Measurements from ENCODE around the gene NIF3L1.

Gene NIF3L1

DNA sequence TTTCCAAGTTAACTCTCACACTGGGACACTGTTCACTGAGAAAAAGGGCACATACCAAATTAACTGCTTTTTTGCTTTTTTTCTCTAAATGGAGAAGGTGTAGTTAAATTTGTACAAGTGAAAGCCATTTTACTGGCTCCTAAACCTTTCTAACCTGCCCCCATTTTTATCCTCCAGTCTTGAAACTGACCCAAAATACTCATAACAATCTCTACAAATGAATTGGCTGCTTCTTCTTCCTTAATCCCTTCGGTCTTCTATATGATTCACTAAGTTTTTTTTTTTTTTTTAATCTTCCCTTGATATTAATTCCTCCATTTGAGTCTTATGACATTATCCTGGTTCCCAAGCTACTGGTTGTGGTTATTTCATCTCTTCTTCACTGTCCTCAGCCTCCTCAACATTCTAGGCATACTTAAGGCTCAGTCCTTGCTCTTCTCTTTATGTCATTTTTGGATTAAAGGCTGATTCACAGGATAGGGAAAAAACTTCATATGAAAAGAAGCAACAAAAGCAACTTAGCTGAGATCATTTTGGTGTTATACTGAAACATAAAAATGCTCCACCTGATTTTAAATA is 54.4 kb downstream of the NIF3L1 start:
- TF ChIP-seq, protein P1, sequence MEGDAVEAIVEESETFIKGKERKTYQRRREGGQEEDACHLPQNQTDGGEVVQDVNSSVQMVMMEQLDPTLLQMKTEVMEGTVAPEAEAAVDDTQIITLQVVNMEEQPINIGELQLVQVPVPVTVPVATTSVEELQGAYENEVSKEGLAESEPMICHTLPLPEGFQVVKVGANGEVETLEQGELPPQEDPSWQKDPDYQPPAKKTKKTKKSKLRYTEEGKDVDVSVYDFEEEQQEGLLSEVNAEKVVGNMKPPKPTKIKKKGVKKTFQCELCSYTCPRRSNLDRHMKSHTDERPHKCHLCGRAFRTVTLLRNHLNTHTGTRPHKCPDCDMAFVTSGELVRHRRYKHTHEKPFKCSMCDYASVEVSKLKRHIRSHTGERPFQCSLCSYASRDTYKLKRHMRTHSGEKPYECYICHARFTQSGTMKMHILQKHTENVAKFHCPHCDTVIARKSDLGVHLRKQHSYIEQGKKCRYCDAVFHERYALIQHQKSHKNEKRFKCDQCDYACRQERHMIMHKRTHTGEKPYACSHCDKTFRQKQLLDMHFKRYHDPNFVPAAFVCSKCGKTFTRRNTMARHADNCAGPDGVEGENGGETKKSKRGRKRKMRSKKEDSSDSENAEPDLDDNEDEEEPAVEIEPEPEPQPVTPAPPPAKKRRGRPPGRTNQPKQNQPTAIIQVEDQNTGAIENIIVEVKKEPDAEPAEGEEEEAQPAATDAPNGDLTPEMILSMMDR (IDR thresholded peaks at IDR 0.05; ENCODE audit: low read length, missing control alignments) = no peak
- no peak overlapping the region for H3K4me3 ChIP-seq (replicated peaks; ENCODE audit: low read depth, low read length)
- no peak for DNase-seq (ENCODE audit: low read depth)

DNA sequence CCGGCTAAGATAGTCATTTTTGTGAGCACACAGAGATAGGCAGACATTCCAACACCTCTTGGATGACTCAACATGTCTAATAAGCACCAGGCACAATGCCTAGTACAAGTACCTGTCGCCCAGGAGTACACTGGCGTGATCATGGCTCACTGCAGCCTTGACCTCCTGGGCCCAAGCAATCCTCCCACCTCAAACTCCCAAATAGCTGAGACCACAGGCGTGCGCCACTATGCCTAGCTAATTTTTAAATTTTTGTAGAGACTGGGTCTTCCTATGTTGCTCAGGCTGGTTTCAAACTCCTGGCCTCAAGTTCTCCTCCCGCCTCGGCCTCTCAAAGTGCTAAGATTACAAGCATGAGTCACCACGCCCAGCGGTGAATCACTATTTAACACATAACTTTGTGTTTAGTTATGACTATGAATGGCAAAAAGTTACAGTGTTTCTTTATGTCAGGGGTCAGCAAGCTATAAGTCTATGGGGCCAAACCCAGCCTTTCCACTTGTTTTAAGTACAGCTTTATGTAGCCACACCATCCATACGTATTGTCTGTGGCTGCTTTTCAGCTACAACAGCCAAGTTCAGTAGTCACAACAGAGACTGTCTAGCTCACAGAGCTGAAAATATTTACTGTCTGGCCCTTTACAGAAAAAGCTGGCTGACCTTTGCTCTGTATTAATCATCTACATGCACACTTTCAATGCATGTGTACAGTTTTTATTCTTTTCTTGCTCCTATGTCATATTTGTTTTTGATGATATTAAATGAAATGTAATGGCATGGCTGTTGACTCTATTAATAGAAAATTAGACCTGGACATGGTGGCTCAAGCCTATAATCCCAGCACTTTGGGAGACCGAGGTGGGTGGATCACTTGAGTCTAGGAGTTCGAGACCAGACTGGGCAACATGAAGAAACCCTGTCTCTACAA is 55.6 kb downstream of the NIF3L1 start:
- TF ChIP-seq, protein P1 (IDR thresholded peaks at IDR 0.05; ENCODE audit: low read length, missing control alignments) = no peak
- no peak overlapping the region for H3K4me3 ChIP-seq (replicated peaks; ENCODE audit: low read depth, low read length)
- DNase-seq (ENCODE audit: low read depth) = peak; percentile 86

DNA sequence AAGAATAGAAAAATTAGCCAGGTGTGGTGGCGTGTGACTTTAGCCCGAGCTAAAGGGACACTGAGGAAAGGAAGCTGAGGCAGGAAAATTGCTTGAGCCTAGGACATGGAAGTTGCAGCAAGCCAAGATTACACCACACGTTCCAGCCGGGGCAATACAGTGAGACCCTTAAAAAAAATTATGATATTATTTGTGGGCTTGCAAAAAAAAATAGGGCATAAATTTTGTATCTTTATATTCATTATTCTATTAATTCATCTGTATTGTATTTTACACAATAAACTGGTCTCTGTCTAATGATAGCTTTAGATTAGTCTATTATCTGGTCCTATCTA is 56.2 kb downstream of the NIF3L1 start:
- no peak for DNase-seq (ENCODE audit: low read depth)
- TF ChIP-seq, protein P1 (IDR thresholded peaks at IDR 0.05; ENCODE audit: low read length, missing control alignments) = no peak
- no peak overlapping the region for H3K4me3 ChIP-seq (replicated peaks; ENCODE audit: low read depth, low read length)

DNA sequence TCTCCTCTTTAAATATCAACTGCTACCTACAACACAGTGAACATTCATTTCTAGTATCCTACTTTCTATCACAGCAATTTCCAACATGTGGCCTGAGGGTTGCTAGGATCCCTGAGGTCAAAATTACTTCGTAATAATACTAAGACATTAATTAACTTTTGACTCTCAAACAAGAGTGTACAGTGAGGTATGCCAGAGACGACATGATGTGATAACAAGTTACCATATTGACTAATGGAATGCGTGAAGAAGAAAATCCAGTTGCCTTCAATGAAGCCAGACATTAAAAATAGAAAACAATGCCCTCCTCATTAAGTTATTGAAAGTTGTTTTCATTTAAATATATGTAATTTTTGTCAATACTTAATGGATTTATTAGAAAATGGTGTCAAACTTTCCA is 61.2 kb downstream of the NIF3L1 start:
- DNase-seq (ENCODE audit: low read depth) = no peak
- TF ChIP-seq, protein P1 (IDR thresholded peaks at IDR 0.05; ENCODE audit: low read length, missing control alignments) = no peak
- H3K4me3 ChIP-seq (replicated peaks; ENCODE audit: low read depth, low read length) = no peak overlapping the region

All from fibroblast of pulmonary artery (primary cell).